HTERT RPE-1 (cell line): ENCODE data around the gene LRRC7.

Experiments used
- in situ Hi-C: fragments of 300-500 bp; cut with MboI; formaldehyde crosslinking; loops from 4 replicates; pipeline ENCODE4 v1.14.3; 2020; ENCODE audit warnings: low sequenced_read_pairs

Gene LRRC7

GRCh38 chr1:70146488-70146887 is 578.8 kb downstream of the LRRC7 start:
- in situ Hi-C loops: no loop called here

GRCh38 chr1:70150444-70150843 is 582.7 kb downstream of the LRRC7 start:
- in situ Hi-C loops: no loop called here

GRCh38 chr1:70153739-70154138 is 586.0 kb downstream of the LRRC7 start:
- in situ Hi-C loops: no loop called here

GRCh38 chr1:70156529-70157120 is 588.9 kb downstream of the LRRC7 start:
- in situ Hi-C loops: no loop called here

- in situ Hi-C loops: no loop called here
These were observed 596.6 kb downstream of the LRRC7 start for GRCh38 chr1:70164350-70164749.

- in situ Hi-C loops: no loop called here
These were observed 600.6 kb downstream of the LRRC7 start for GRCh38 chr1:70168283-70168682.

- in situ Hi-C loops: no loop called here
These were observed 601.5 kb downstream of the LRRC7 start for GRCh38 chr1:70169018-70169839.

- in situ Hi-C loops: no loop called here
These were observed 603.8 kb downstream of the LRRC7 start for GRCh38 chr1:70171512-70171911.
